ENCODE measurements around the gene FAM236A.
"Not testable (repeated sequence)": the region's sequence is repeated elsewhere in the genome, so short reads cannot be mapped to it uniquely, and the experiment has no call there.

The FAM236A gene

DNA sequence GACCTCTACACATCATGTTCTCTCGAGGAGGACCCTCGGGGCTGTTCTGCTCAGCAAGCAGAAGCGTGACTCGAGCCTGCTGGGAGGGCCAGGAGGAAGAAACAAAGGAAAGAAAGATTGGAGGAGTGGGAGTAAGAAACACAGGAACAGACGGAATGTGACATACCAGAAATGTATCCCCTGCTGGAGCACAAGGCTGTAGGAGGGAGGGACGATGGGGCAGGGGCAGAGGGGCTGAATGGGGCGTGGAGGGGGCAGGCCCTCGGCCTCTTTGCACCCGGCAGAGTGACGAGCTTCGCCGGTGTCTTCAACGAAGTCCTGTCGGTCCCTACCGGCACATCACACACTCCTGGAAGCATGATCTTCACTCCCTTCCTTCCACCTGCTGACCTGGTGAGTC is at the start of gene FAM236A:
Gene FAM236A (plus strand): TSS at position 301 of the 400 bp plus-strand sequence. CDS start 57 bp downstream, at position 358.
- DNase-seq: not testable (repeated sequence)

- DNase-seq: not testable (repeated sequence)
Observed at GRCh38 chrX:72889740-72890139, 48.3 kb upstream of the FAM236A start.

DNA sequence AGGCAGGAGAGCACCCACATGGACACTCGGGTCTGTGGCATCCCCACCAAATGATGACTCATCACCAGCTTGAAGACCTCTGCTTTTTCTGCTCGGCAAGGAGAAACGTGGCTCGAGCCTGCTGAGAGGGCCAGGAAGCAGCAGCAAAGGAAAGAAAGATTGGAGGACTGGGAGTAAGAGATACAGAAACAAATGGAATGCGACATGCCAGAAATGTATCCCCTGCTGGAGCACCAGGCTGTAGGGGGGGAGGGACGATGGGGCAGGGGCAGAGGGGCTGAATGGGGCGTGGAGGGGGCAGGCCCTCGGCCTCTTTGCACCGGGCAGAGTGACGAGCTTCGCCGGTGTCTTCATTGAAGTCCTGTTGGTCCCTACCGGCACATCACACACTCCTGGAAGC is 25.7 kb upstream of the FAM236A start, which contains the start of gene FAM236C:
Gene FAM236C (plus strand): TSS at position 301 of the 400 bp plus-strand sequence. CDS start 100 bp downstream, outside the sequence.
- not testable (repeated sequence) for DNase-seq

GRCh38 chrX:72916096-72916495 is 21.9 kb upstream of the FAM236A start:
- DNase-seq: not testable (repeated sequence)

DNA sequence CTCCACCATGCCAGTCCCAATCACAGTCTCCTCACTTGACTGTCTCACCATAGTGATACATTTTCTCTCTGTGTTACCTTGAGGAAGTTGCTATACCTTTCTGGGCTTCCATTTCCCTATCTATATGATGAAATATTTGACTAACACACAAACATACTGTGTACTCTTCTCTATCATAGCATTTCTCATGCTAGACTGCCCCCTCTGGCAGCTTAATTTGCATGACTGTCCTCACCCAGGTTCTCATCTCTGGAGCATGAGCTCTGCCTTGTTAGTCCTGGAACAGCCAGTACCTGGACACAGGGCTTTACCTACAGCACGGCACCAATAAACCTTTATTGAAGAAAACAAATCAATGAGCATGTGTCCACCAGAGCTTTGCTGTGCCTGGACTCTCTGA is 5.7 kb upstream of the FAM236A start:
- DNase-seq: not testable (repeated sequence)

DNA sequence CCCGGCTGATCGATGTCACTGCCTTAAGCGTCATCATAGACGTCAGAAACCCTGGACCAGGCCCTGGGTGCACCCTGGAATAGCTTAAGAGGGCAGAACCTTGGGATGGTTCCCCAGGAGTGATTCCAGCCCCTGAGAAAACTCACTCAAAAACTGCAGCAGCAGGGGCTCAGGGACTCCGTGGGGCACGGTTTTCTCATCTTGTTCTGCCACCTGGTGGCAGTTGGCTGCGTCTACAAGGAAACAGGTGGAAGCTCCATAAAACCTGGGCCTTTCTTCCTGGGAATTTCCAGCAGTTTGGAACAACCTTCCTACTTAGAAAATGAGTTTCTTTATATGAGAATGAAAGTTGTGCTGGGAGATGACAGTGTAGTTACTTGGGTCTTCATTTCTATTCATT is 1.6 kb upstream of the FAM236A start:
- not testable (repeated sequence) for DNase-seq

- not testable (repeated sequence) for DNase-seq
Observed at GRCh38 chrX:72936882-72937455, 1.0 kb upstream of the FAM236A start.

DNA sequence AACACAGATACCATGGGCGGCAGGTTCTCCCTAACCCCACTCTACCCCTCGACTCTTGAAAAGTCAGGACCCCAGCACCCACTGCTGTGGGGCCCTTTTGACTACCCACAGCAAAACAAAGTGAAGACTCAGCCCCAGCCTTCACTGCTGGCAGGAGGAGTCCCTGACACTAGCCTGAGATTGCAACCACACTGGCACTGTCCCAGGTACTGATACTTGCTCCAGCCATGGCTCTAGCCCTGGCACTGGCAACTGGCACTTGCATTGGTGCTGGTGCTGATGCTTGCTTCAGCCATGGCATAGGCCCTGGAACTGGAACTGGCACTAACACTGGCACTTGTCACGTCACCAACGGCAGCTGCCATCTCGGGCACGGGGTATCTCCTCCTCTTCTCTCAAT is 4.3 kb downstream of the FAM236A start:
- DNase-seq: not testable (repeated sequence)

DNA sequence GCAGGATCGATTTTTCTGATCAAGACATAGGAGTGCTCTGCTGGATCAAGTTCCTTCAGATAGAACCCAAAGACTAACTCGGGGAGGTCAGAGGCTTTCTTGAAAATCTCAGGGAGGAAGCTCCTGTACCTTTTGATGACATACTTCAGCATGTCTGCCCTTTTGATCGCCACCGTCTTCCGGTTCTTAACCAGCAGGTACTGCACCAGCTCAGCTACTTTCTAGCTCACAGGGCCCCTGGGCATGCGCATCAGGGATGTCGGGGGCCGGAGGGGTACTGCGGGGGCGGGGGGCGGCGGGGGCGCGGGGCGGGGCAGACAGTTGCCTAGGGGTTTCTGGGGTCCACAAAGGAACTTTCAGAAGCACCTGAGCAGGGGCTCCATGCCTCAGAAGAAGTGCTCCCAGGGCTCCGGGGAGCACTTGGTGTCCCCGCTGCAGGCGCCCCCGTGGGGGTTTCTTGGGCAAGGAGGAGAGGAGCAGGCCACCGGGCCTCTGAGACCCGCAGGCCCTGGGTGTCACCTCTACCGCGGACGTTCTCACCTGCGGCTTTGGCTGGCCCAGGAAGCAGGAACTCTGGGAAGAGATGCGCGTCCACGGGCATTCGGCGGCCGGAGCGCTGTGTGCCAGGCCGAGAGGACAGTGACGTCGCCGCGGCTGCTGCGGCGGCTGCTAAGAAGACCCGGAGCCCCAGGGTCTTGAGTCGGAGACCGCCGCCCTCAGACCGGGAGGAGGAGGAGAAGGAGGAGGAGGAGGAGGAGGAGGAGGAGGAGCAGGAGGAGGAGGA is 5.2 kb downstream of the FAM236A start:
- DNase-seq: not testable (repeated sequence)

GRCh38 chrX:72943819-72944169 is 5.8 kb downstream of the FAM236A start, which contains the start of gene DMRTC1:
TSS of gene DMRTC1 (minus strand) at chrX:72943837. CDS start at chrX:72875694, 68,143 bp downstream.
- not testable (repeated sequence) for DNase-seq

DNA sequence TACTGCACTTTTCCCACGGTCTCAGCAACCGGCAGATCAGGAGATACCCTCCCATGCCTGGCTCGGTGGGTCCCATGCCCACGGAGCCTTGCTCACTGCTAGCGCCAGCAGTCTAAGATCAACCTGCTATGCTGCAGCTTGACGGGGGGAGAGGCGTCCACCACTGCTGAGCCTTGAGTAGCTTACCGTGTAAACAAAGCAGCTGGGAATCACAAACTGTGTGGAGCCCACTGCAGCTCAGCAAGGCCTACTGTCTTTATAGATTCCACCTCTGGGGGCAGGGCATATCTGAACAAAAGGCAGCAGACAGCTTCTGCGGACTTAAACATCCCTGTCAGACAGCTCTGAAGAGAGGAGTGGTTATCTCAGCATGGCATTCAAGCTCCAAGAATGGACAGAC is 22.0 kb downstream of the FAM236A start:
- DNase-seq: not testable (repeated sequence)

DNA sequence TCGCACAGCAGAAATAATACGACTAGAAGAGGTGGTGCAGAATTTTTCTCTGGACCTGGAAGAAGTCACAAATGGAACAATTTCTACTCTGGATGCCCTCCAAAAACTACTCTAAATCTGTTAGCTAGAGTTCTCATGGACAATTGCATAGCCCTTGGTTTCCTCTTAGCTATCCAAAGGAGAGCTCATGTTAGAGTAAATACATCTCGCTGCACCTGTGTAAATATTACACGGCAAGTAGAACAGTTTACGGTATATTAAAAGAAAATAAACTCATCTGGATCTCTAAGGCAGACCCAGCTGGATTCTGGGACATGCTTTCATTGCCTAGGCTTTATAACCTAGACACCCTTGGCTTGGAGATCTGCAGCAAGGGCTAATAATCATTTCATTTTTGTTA is 33.9 kb downstream of the FAM236A start:
- not testable (repeated sequence) for DNase-seq

DNA sequence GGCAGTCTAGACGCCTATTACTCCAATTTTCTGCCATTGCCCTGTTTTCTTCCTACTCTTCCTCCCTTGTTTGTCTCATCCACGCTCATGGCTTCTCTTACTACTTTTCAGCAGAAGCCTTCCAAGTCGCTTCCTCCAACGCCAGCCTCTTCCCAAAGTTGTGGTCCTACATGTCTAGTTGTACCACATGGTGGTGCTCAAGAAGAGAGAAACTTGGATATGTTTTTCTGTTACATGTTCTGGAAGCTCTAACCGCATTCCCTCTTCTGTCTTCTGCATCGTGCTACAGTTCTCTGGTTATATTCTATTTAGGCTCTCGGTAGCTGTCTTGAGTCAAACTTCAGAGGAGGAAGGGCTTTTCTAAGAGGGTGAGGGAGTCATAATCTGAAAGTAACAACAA is 36.9 kb downstream of the FAM236A start:
- DNase-seq: not testable (repeated sequence)

GRCh38 chrX:72980894-72981469 is 43.0 kb downstream of the FAM236A start:
- DNase-seq: not testable (repeated sequence)
